IPS-NIHi7 (cell line): ENCODE results near the gene PARP3.
A peak's percentile ranks its signal among the peaks of the same experiment; 100 is the strongest.

Experiments used
- DNase-seq: peaks from one replicate; pipeline ENCODE4 v3.0.0; 2012; ENCODE audit warnings: mixed read lengths; ENCODE audit errors: extremely low spot score

PARP3 gene

DNA sequence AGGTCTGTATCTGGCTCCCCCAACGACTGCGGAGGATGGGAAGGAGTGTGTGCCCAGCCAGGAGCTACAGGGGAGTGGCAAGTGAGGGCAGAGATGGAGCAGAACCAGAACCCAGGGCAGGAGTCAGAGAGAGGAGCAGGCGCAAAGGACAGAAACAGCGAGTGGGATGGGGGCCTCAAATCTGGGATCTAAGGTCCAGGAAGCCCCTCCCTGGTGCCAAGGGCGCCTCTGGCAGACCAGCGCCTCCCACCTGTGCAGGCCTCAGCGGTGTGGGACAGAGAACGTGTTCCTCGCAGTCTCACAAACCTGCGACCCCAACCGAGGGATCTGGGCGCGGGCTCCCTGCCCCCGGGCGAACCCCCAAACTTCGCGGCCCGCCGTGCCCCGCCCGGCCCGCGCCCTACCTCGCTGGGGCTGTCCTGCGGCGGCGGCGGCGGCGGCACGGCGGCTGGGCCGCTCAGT is 24.8 kb downstream of the PARP3 start:
- peak; percentile 22 for DNase-seq

DNA sequence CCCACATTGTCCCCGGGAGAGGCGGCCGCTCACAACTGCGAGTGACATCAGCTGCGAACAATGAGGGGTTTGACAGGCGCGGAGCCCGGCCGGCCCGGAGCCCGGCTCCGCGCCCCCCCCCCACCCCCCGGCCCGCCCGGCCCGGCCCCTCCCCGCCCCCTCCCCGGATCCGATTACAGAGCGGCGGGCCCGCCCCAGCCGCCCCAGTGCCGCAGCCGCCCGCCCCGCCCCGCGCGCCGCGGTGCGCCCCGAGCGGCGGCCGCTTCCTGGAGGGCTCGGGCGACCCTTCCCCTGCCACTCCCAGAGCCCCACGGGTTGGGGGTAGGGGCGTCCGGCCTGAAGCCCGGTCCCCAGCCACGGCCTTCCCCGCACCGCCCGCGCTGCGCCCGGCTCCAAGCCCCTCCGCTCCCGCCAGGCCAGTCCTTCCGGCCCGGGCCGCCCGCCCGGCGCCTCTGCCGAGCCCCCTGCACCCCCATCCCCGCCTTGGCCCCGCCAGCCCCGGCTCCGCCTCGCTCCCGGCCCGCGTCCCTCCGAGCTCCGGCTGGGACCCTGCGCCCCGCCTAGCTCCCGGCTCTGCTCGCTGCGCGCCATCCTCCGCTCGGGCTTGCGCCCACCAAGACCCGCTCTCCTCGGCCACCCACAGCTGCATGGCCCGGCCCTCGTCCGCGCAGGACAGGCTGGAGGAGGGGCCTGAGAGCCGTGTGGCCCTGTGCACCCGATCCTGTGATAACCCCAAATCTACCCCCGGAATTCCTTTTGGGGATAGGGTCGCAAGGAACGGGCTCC is 25.4 kb downstream of the PARP3 start, which contains the start of gene PCBP4:
Gene PCBP4, minus strand, starts transcription at position 71 of the 786 bp plus-strand sequence. CDS start 6,214 bp downstream, outside the sequence.
- peak; percentile 74 for DNase-seq

DNA sequence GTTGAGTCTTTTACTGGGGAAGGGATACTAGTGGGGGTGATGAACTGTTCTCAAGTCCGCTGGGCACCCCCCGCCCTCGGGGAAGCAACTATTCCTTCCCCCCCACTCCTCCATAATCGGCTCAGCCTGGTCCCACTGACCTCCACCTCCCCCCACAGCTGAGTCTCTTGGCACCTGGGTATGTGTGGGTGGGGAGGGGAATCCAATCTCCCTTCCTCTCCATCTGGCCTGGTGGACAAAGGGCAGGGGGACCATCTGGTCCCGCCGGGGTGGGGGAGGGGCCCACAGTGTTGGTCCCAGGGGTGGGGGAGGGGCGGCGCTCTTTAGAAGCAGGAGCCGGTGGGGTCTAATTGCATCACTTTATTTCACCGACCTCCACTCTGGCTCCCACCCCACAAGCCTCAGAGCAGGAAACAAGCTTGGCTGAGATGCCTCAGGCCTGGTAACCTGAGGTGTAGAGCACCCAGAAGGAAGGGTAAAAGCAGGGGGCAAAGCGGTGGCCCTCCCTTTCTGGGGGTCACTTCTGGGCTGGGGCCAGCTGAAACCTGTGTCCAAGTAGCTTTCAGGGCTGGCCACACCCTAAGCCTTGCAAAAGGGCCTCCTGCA is 26.1 kb downstream of the PARP3 start:
- DNase-seq, result peak; percentile 35

DNA sequence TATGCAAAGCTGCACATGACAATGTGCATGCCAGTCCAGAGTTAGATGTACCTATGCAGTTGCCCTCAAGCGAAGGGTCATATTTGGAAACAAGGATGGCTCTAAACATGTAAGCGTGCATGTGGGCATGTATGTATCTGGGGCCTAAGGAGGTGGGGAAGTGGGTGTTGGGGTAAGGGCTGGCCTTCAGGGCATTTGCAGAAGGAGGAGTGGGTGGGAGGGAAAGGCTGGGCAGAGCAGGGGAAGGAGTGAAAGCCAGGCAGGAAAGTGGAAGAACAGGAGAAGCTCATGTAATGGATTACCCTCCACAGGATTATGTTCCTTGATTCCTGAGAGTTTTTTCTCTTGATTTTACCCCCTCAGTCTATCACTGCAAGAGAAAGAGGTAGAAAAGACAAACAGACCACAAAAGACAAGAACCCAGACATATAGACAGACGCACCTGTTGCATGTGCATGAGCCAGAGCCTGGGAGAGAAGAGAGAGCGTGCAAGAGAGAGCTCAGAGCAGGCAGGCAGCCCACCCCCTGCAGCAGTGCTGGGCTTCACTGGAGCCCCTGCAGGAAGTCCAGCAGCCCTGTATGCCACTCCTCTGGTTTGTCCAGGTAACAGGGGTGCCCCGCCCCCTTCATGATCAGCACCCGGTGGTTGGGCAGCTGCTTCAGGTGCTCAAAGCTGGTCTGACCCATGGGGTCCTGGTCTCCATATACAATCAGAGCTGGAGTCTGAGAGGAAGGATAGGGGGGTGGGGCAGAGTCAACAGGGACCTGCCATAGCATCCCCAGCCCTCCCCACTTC is 26.9 kb downstream of the PARP3 start:
- no peak for DNase-seq

DNA sequence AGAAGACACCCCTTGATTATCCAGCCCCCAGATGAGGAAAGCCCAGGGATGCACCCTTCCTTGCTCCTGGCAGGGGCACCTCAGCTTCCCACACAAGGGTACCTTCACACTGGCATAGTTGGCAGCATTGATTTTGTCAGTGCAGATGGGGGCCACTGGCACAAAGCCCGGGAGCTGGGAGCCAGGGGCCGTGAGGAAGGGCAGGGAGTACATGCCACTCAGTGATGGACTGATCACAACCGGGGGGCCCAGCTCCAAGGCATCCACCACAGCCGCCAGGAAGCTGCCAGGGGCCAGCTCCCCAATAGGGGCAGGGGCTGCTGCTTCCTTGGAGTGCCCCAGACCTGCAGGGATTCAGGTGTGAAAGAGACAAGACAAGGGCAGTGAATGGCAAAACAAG is 27.7 kb downstream of the PARP3 start:
- no peak for DNase-seq

DNA sequence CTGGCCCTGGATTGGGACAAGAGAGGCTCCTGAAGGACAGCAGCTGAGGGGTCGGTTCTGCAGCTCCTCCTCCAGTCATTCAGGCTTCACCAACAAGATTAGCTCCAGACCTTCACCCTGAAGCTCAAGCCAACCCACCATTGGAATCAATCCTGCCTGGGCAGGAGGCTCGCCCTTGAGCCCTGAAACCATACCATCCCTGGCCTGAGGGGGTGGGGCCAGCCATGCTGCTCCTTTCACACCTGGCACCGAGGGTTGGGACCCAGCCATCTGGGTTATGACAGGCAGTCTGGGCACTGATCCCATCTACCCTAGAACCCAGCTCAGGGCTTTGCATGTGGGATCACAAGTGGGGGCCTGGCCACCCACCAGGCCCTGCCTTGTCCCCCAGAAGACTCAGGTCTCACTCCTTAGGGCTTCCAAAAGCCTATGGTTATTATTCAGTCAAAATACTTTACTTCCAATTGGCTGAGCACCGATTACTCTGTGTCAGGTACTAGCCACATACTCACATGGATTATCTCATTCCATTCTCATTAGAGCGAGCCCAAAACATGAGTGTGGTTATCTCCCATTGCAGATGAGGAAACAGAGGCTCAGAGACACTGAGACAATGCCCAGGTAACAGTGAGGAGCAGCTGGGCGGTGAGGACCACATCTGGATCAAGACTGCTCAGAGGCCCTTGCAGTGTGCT is 28.6 kb downstream of the PARP3 start:
- DNase-seq, result no peak

DNA sequence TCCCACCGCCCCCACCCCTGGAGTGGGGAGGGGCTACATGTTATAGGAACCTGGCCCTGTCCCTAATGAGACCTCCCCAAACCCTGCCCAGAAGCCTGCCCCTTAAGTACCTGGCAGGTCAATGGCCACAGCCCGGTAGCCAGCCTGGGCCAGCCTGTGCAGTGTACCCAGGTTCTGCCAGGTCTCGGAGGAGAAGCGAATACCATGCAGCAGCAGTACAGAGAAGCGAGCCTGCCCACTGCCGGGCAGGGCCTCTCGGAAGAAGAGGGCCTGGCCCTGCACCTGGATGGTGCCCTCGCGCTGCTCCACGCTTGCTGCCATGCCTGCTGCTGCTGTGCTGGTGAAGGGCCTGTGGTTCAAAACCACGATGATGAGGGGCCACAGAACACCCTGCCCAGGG is 29.2 kb downstream of the PARP3 start:
- no peak for DNase-seq

DNA sequence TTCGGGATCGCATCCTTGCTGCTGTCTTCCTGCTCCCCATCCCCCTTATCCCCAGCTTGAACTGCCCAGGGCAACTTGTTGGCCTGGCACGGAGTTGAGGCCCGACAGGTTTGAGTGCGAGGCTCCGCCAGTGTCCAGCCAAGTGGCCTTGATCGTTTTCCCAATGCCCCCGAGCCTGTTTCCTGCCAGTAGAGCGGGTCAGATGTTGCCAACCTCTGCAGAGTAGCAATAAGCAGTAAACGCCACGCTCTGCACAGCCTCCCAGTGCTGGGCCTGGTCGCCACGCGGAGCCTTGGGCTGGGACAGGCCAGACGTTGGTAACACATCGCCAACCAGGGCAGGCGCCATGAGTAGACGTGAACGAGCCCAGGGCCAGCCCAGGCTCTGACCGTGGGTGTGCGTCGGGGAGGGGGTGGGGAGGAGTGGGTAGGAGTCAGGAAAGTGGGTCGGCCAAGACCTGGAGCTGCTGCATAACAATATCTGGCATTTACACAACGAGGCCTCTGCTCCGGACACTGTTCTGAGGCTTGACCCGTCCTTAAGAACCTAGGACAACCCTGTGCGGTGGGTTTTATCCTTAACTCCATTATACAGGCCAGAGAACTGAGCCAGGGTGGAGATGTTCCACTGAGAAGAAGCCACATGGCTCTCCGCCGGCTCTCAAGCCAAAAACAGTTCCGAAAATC is 32.3 kb downstream of the PARP3 start:
- no peak for DNase-seq

DNA sequence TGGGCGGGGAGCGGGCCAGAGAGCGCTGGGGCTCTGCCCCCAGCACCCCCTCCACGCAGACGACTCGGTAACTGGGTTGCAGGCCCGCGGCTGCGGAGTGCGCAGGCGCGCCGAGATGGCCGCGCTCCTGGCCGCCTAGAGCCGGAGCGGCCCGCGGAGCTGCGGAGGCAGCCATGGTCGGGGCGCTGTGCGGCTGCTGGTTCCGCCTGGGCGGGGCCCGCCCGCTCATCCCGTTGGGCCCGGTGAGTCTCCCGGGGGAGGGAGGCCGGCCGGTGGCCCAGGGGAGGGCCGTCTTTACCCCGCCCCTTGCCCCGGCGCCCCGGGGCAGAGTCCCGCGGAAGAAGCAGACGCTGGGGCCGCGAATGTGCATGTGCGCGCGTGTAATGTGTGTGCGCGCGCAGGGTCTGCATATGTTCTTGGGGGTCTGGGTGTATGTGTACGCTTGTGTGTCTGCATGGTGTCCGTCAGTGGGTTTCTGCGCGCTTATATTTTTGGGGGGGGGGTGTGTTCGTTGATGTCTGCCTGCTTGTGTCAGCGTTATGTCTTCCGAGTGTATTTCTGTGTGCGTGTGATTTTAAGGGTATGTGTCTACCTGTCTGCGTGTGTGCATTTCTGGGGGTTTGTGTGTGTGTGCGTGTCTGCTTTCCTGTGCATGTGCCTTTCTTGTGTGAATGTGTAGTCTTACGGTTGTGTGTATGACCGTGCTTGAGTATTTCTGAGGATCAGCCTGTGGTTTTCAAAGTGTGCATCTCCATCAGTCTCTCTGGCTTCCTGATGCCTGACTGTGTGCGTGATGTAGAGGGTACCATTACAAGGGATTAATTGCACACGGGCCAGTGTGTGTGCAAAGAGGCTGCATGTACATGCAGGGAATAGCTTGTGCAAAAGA is 33.0 kb downstream of the PARP3 start, which contains the start of gene ABHD14A:
Gene ABHD14A, plus strand, starts transcription at position 102 of the 889 bp plus-strand sequence. Its CDS starts 72 bp downstream, at position 174.
- DNase-seq, result peak; percentile 83

DNA sequence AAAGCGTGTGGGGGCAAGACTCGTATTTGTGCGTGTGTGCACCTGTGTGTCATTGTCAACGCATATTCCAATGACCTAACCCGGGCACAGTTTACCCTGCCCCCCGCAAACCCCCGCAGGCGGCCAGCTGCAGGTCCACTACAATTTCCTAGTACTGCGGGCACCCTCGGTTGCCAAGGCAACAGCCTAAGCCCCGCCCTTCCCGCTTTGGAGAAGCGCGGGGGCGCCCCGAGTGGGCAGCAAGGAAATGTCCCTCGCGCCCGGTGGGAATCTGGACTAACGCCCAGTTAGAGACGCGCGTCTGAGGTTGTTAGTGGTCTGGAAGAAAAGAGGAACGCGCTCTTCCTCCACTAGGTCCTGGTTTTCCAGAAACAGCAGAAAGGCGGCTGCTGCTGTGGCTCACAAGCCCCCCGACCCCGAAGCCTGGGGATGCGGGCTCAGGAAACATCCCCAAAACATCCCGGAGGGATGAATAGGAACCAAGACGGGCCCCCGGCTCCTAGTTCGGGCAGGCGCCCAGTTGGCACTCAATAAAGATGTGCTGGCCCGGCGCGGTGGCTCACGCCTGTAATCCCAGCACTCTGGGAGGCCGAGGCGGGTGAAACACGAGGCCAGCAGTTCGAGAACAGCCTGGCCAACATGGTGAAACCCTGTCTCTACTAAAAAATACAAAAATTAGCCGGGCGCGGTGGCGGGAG is 33.8 kb downstream of the PARP3 start:
- DNase-seq, result peak; percentile 41

DNA sequence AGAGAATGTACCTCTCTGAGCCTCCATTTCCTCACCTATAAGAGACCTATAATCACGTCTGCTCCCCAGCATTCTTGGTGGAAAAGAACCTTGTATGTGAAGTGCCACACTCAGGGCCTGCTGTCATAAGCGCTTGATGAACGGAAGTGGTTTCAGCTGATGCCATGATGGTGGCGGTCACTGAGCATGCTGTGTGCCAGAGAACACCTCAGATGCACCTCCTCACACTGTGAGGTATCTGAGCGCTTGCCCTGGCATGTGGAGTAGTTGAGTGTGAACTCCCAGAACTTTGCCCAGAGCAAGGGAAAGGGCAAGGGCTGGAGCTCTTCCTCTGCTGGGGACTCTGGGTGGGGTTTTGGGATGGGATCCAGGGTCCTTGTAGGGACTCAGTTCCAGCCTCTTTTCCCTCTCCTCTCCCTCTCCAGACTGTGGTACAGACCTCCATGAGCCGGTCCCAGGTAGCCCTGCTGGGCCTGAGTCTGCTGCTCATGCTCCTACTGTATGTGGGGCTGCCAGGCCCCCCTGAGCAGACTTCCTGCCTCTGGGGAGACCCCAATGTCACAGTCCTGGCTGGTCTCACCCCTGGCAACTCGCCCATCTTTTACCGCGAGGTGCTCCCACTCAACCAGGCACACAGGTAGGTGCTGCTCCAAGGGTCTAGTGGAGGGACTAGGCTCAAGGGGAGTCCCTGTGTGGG is 35.4 kb downstream of the PARP3 start:
- DNase-seq, result no peak

DNA sequence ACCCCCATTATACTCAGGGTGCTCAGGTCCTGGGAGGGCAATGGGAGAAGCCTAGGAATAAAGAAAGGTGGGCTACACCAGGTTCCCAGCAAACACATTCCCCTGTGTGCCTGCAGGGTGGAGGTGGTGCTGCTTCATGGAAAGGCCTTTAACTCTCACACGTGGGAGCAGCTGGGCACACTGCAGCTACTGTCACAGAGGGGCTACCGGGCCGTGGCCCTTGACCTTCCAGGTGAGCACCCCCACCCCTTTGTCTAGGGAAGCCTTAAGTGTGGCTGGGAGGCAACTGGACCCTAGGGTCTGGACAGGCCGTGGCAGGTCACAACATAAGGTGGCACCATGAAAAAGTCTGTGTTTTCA is 36.0 kb downstream of the PARP3 start:
- no peak for DNase-seq

DNA sequence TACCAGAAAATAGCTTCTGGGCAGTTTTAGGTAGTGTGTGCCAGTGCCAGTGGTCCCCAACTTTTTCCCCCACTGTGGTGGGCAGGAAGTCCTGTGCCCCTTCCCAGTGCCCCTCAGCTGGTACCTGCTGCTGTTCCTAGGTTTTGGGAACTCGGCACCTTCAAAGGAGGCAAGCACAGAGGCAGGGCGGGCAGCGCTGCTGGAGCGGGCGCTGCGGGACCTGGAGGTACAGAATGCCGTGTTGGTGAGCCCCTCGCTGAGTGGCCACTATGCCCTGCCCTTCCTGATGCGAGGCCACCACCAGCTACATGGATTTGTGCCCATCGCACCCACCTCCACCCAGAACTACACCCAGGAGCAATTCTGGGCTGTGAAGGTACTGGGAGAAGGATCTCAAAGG is 38.1 kb downstream of the PARP3 start:
- DNase-seq, result no peak

DNA sequence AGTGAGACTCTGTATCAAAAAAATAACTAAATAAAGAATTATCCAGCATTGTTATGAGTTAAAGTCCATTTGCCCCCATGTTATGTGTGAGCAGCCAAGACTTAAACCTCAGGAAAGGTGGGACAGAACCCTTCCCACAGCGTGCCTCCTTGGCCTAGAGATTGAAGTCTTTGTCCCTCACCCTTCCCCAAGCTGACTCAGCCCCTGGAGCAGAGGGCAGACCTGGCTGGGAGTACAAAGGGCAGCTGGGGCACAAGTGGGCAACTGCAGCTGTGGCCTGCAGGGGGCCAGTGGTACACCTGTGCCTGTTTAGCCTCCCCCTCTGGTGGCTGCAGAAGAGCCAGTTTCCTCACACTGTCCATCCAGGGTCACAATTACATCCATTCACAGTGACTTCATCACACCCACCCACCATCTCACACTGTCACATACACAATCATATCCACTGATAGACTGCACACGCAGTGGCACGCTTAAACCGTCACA is 40.2 kb downstream of the PARP3 start:
- DNase-seq, result peak; percentile 80

DNA sequence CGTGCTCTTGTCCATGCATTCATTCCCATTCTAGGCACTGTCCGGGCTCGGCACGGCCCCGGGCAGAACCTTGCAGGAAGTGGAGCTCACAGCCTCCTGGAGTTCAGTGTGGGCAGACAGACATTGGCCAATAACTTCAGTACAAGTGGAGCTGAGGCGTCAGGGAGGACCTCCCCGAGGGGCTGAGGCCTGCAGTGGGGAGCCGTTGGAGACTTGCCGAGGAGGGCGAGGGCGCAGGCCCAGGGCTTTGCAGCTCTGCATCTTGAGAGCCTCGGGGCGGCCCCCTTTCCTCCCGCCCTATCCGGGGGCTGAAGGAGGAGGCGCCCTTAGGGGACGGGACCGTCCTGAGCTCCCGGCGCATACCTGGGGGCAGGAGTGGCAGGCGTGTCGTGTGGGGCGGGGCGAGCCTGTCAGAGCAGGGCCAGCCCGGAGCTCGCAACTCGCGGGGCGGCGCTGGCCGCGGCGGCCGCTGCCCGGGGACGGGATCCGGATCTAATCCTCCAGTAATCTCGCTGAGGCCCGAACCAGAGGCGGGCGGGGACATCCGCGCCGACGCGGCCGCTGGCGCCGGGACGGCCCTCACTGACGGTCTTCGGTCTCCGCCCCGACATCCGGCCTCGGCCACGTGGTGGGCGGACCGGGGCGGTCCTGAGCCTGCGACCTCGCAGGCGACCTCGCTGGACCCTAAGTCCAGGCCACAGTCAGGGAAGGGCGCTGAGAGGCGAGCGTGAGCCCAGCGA is 40.8 kb downstream of the PARP3 start, which contains the start of gene ACY1:
Gene ACY1, plus strand, starts transcription at position 698 of the 740 bp plus-strand sequence. CDS start 530 bp downstream, outside the sequence.
- DNase-seq, result peak; percentile 92

DNA sequence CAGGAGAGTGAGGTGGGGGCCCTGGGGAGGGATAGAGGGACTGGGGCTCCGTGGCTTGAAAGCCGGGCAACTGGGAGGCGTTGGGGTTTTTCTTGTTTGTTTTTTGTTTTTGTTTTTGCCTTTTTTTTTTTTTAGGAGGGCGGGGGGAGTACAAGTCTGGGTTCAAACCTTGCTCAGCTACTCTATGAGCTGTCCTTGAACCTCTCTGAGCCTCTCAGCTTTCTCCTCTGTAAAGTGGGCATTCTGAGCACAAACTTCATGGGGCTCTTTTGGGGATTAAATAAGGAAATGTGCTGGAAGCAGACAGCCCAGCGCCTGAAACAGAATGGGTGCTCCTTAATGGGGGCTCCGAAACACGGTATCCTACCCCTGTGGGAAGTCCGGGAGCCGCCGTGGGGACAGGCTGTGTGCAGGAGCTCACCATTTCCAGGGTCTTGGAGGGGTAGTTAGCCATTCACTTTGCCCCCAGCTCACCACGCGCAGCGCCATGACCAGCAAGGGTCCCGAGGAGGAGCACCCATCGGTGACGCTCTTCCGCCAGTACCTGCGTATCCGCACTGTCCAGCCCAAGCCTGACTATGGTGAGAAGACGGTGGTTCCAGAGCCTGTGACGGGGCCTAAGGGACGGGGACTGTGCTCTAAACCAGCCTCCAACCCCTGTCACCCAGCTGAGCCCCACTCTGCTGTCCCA is 41.6 kb downstream of the PARP3 start:
- DNase-seq, result no peak

DNA sequence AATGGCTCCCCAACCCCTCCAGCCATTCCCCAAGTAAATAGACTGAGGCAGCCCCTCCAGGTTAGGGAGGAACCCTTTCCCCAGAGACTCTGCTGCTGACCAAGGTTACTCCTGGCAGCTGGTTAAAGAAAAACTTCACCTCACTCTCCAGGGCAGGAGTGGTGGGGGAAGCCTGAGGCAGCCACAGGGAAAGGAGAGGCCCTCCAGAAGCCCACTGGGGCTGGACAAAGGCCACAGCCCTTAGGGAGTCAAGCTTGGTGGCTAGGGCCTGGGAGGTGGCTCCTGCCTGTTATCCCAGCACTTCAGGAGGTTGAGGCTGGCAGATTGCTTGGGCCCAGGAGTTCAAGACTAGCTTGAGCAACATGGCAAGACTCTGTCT is 42.1 kb downstream of the PARP3 start:
- no peak for DNase-seq
